Vagina (tissue), 2 donors: ENCODE data around the gene OR52R1. TPM values are rescaled to one million over a fixed set of nuclear protein-coding genes. Genes with fewer than 3 reads are reported as not detected.

Source experiments
- DNase-seq, 2 donors: peaks; one replicate each; pipeline ENCODE4 v3.0.0-alpha.2; 2017; ENCODE audit errors: extremely low spot score in 2 of 2
- H3K27ac ChIP-seq: fragments of 200-600 bp; sonication (generic); one replicate; pipeline ENCODE4 v1.5.1; 2019
- H3K27me3 ChIP-seq: fragments of 200-600 bp; sonication (generic); one replicate; pipeline ENCODE4 v1.5.1; 2019
- H3K36me3 ChIP-seq, 2 donors: fragments of 200-600 bp; sonication (generic); one replicate each; pipeline ENCODE4 v1.5.1; 2017 to 2019
- H3K4me1 ChIP-seq: fragments of 200-600 bp; sonication (generic); one replicate; pipeline ENCODE4 v1.5.1; 2019
- H3K4me3 ChIP-seq, 2 donors: fragments of 200-600 bp; sonication (generic); 1 replicate in 1 of 2; 2 replicates in 1 of 2; pipeline ENCODE4 v1.5.1; 2016 to 2019
- H3K9me3 ChIP-seq: fragments of 200-600 bp; sonication (generic); one replicate; pipeline ENCODE4 v1.5.1; 2019
- CTCF ChIP-seq, 3 experiments: fragments of 450-650 bp in 2 of 3; fragments of 200-600 bp in 1 of 3; sonication (generic) in 1 of 3; IDR thresholded peaks; one replicate each; pipeline ENCODE4 v1.5.1; 2017 to 2019; ENCODE audit warnings: antibody characterized with exemption in 3 of 3, mild to moderate bottlenecking in 2 of 3, moderate library complexity in 2 of 3
- POLR2A ChIP-seq, 2 donors: fragments of 450-650 bp; IDR thresholded peaks; one replicate each; pipeline ENCODE4 v1.6.1; 2017; ENCODE audit warnings: antibody characterized with exemption in 2 of 2, mild to moderate bottlenecking in 2 of 2, moderate library complexity in 2 of 2
- POLR2AphosphoS5 ChIP-seq, 2 donors: sonication (generic); formaldehyde crosslinking; IDR thresholded peaks; one replicate each; pipeline ENCODE4 v1.9.0; 2017; ENCODE audit warnings: antibody characterized with exemption in 2 of 2, mild to moderate bottlenecking in 2 of 2, low read depth in 1 of 2; ENCODE audit not compliant: insufficient read depth in 1 of 2
- intact Hi-C: fragments of 100-400 bp; cut with DNase I; formaldehyde crosslinking; loops from one replicate; pipeline ENCODE4 v1.15.1; 2023
- total RNA-seq: library from RNA; depleted of rRNA; stranded (reverse); fragments of >200 nt; gene quantifications from one replicate; pipeline ENCODE4 v1.2.3, GENCODE V29; 2016

The OR52R1 gene
- total RNA-seq, 1 donor from 2014 or later, result not detected

- H3K27me3 ChIP-seq, result no peaks in the 10 kb centered on the region
- no peak for TF ChIP-seq CTCF (IDR thresholded peaks at IDR 0.05)
- no peak for TF ChIP-seq POLR2A (IDR thresholded peaks at IDR 0.05)
- TF ChIP-seq POLR2AphosphoS5 (IDR thresholded peaks at IDR 0.05; ENCODE audit: insufficient read depth in 1 of 2, low read depth in 1 of 2), result no peak
- H3K4me3 ChIP-seq, result no peak overlapping the region
- no peaks in the 10 kb centered on the region for H3K36me3 ChIP-seq
- H3K27ac ChIP-seq, result no peak overlapping the region
- intact Hi-C loops, result no loop called here
- H3K9me3 ChIP-seq, result no peaks in the 10 kb centered on the region
- no peak for DNase-seq
- no peaks in the 10 kb centered on the region for H3K4me1 ChIP-seq
Measured at GRCh38 chr11:4830346-4830745, 26.2 kb upstream of the OR52R1 start.

GRCh38 chr11:4826425-4826824 is 22.2 kb upstream of the OR52R1 start:
- Histone ChIP-seq H3K27ac (no peak overlapping the region), H3K4me1 (no peaks in the 10 kb centered on the region), H3K4me3 (no peak overlapping the region), H3K36me3 (no peaks in the 10 kb centered on the region), H3K9me3 (no peaks in the 10 kb centered on the region), H3K27me3 (no peaks in the 10 kb centered on the region)
- TF ChIP-seq POLR2AphosphoS5 (IDR thresholded peaks at IDR 0.05; ENCODE audit: insufficient read depth in 1 of 2, low read depth in 1 of 2) (no peak), CTCF (IDR thresholded peaks at IDR 0.05) (no peak), POLR2A (IDR thresholded peaks at IDR 0.05) (no peak)
- intact Hi-C loops, result no loop called here
- no peak for DNase-seq

- Histone ChIP-seq H3K36me3 (no peaks in the 10 kb centered on the region), H3K9me3 (no peaks in the 10 kb centered on the region), H3K4me1 (no peaks in the 10 kb centered on the region), H3K4me3 (no peak overlapping the region), H3K27ac (no peak overlapping the region), H3K27me3 (no peaks in the 10 kb centered on the region)
- no peak for TF ChIP-seq POLR2A (IDR thresholded peaks at IDR 0.05)
- TF ChIP-seq POLR2AphosphoS5 (IDR thresholded peaks at IDR 0.05; ENCODE audit: insufficient read depth in 1 of 2, low read depth in 1 of 2), result no peak
- no peak for TF ChIP-seq CTCF (IDR thresholded peaks at IDR 0.05)
- intact Hi-C loops, result no loop called here
- DNase-seq, result no peak
Measured at GRCh38 chr11:4825132-4825531, 21.0 kb upstream of the OR52R1 start.

- TF ChIP-seq POLR2A (IDR thresholded peaks at IDR 0.05), result no peak
- no peak for TF ChIP-seq CTCF (IDR thresholded peaks at IDR 0.05)
- no peak for TF ChIP-seq POLR2AphosphoS5 (IDR thresholded peaks at IDR 0.05; ENCODE audit: insufficient read depth in 1 of 2, low read depth in 1 of 2)
- Histone ChIP-seq H3K4me1 (no peaks in the 10 kb centered on the region), H3K4me3 (no peak within 1 kb of the TSS), H3K36me3 (no peaks in the 10 kb centered on the region), H3K27ac (no peak within 1 kb of the TSS), H3K27me3 (no peaks in the 10 kb centered on the region), H3K9me3 (no peaks in the 10 kb centered on the region)
- no peak for DNase-seq
- intact Hi-C loops, result no loop called here
Measured at GRCh38 chr11:4821021-4821420, 16.8 kb upstream of the OR52R1 start, which contains the start of gene OR51F2. Gene OR51F2 (plus strand): TSS chr11:4821321. CDS start chr11:4821422, 101 bp downstream.

- no peak for DNase-seq
- H3K27me3 ChIP-seq, result no peaks in the 10 kb centered on the region
- TF ChIP-seq CTCF (IDR thresholded peaks at IDR 0.05) (no peak), POLR2AphosphoS5 (IDR thresholded peaks at IDR 0.05; ENCODE audit: insufficient read depth in 1 of 2, low read depth in 1 of 2) (no peak), POLR2A (IDR thresholded peaks at IDR 0.05) (no peak)
- H3K36me3 ChIP-seq, result no peaks in the 10 kb centered on the region
- no peaks in the 10 kb centered on the region for H3K4me1 ChIP-seq
- H3K27ac ChIP-seq, result no peak overlapping the region
- H3K4me3 ChIP-seq, result no peak overlapping the region
- intact Hi-C loops, result no loop called here
- H3K9me3 ChIP-seq, result no peaks in the 10 kb centered on the region
Measured at GRCh38 chr11:4809246-4809645, 5.1 kb upstream of the OR52R1 start.
